ENCODE results near the gene CSDE1. TPM values are rescaled to one million over a fixed set of nuclear protein-coding genes. Genes with fewer than 3 reads are reported as not detected.

Gene CSDE1
- polyA plus RNA-seq, 3 donors, result 177 to 324 (median 251) TPM

DNA sequence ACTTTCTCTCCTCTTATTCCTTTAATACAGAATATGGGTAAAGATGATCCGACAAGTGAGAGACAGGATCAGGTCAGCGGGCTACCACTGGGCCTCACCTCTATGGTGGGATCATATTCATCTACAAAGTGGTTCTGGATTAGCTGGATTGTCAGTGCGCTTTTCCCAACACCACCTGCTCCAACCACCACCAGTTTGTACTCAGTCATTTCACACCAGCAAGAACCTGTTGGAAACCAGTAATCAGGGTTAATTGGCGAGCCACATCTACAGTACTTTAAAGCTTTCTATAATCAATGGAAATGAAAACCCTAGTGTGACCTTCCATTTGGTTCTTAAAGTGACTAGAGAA, 41.9 kb downstream of the CSDE1 start:
- H3K4me2 ChIP-seq (replicated peaks; ENCODE audit: extremely low read depth, low read length, poor library complexity, severe bottlenecking), result peak overlapping the region; percentile 81

DNA sequence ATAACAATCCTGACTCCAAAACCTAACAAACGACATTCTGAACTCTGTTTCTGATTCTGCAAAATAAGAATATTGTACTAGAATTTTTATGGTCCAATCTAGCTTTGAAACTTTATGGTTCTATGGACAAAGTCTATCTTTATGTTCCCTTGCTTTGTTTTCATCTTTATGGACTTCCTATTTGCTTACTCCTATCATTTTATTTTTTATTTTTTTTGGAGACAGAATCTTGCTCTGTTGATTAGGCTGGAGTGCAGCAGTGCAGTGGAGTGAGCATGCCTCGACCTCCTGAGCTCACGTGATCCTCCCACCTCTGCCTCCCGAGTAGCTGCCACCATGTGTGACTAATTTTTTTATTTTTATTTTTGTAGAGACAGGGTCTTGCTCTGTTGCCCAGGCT, 44.8 kb downstream of the CSDE1 start:
- intact Hi-C loops (cut with micrococcal nuclease), result loop anchor here in 1 of 2 donors (5.0 kb wide), 1 partner anchor 126 kb away; no protein-coding TSS in a partner anchor
- TF ChIP-seq, protein P1, sequence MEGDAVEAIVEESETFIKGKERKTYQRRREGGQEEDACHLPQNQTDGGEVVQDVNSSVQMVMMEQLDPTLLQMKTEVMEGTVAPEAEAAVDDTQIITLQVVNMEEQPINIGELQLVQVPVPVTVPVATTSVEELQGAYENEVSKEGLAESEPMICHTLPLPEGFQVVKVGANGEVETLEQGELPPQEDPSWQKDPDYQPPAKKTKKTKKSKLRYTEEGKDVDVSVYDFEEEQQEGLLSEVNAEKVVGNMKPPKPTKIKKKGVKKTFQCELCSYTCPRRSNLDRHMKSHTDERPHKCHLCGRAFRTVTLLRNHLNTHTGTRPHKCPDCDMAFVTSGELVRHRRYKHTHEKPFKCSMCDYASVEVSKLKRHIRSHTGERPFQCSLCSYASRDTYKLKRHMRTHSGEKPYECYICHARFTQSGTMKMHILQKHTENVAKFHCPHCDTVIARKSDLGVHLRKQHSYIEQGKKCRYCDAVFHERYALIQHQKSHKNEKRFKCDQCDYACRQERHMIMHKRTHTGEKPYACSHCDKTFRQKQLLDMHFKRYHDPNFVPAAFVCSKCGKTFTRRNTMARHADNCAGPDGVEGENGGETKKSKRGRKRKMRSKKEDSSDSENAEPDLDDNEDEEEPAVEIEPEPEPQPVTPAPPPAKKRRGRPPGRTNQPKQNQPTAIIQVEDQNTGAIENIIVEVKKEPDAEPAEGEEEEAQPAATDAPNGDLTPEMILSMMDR (IDR thresholded peaks at IDR 0.05), result no peak

More for the DNA sequence above, 41.9 kb downstream of the CSDE1 start:
- Mint-ChIP-seq H3K4me1 (peaks cover 14% of the 10 kb centered on the region), H3K27me3 (ENCODE audit: low read depth in 3 of 3) (peaks cover 0 to 1% (median 0%) of the 10 kb centered on the region in 3 donors), H3K9me3 (no peaks in the 10 kb centered on the region), H3K4me3 (peak overlapping the region; percentile 96 to 98), H3K27ac (peak overlapping the region; percentile 97 to 100 (median 99)), H3K36me3 (peaks cover 53 to 65% of the 10 kb centered on the region in 2 donors)
- no CpG with 5 or more reads among the region's 4 CpGs for WGBS (ENCODE audit: insufficient coverage)
- Histone ChIP-seq H3K27ac (ENCODE audit: low read depth in 1 of 2, low read length in 2 of 2) (peak overlapping the region; percentile 93 to 99), H3K9ac (ENCODE audit: insufficient read depth, low read length, poor library complexity, severe bottlenecking) (peak overlapping the region; percentile 98), H2AFZ (ENCODE audit: insufficient read depth, low read depth, low read length, poor library complexity, severe bottlenecking) (peak overlapping the region; percentile 76), H3K4me1 (ENCODE audit: control insufficient read depth in 1 of 2, insufficient read depth in 2 of 2, low read length in 2 of 2) (peaks cover 13 to 16% of the 10 kb centered on the region in 2 donors), H4K20me1 (ENCODE audit: insufficient read depth, low read length) (no peaks in the 10 kb centered on the region), H3K9me3 (replicated peaks in 1 of 2; ENCODE audit: control insufficient read depth in 1 of 2, insufficient read depth in 1 of 2, low read length in 2 of 2) (no peaks in the 10 kb centered on the region), H3K4me3 (replicated peaks in 1 of 3; ENCODE audit: low read depth in 2 of 3, low read length in 3 of 3) (peak overlapping the region; percentile 85 to 100 (median 92)), H3K36me3 (replicated peaks in 1 of 2; ENCODE audit: control insufficient read depth in 1 of 2, insufficient read depth in 2 of 2, low read length in 2 of 2) (peaks cover 61 to 75% of the 10 kb centered on the region in 2 donors), H3K27me3 (ENCODE audit: control insufficient read depth in 2 of 2, insufficient read depth in 2 of 2, low read length in 2 of 2) (no peaks in the 10 kb centered on the region), H3K79me2 (ENCODE audit: insufficient read depth, low read length) (peaks cover 31% of the 10 kb centered on the region)
- TF ChIP-seq, protein P1 (IDR thresholded peaks at IDR 0.05), result no peak
- DNase-seq, result no peak
- intact Hi-C loops (cut with micrococcal nuclease), result loop anchor here (2.0 to 5.0 kb wide), 2 partner anchors 41 kb away; partner anchors contain the start of gene CSDE1 (in 2 of the 2)

More for the DNA sequence above, 44.8 kb downstream of the CSDE1 start:
- 100% methylated on average over 3 of the region's 4 CpGs for WGBS (ENCODE audit: insufficient coverage)
- peaks cover 31% of the 10 kb centered on the region for H3K79me2 ChIP-seq (ENCODE audit: insufficient read depth, low read length)
- H3K27ac Mint-ChIP-seq, result peak overlapping the region in 2 of 7 donors; percentile 4 to 10
- no peak overlapping the region for H3K4me2 ChIP-seq (replicated peaks; ENCODE audit: extremely low read depth, low read length, poor library complexity, severe bottlenecking)
- no peak for DNase-seq
- peaks cover 0 to 1% (median 0%) of the 10 kb centered on the region in 3 donors for H3K27me3 Mint-ChIP-seq (ENCODE audit: low read depth in 3 of 3)
- peaks cover 57 to 72% of the 10 kb centered on the region in 2 donors for H3K36me3 ChIP-seq (replicated peaks in 1 of 2; ENCODE audit: control insufficient read depth in 1 of 2, insufficient read depth in 2 of 2, low read length in 2 of 2)
- H2AFZ ChIP-seq (ENCODE audit: insufficient read depth, low read depth, low read length, poor library complexity, severe bottlenecking), result no peak overlapping the region
- peaks cover 14% of the 10 kb centered on the region for H3K4me1 Mint-ChIP-seq
- H4K20me1 ChIP-seq (ENCODE audit: insufficient read depth, low read length), result no peaks in the 10 kb centered on the region
- H3K27me3 ChIP-seq (ENCODE audit: control insufficient read depth in 2 of 2, insufficient read depth in 2 of 2, low read length in 2 of 2), result no peaks in the 10 kb centered on the region
- H3K4me1 ChIP-seq (ENCODE audit: control insufficient read depth in 1 of 2, insufficient read depth in 2 of 2, low read length in 2 of 2), result peaks cover 13 to 16% of the 10 kb centered on the region in 2 donors
- H3K36me3 Mint-ChIP-seq, result peaks cover 42 to 60% of the 10 kb centered on the region in 2 donors
- no peak overlapping the region for H3K9ac ChIP-seq (ENCODE audit: insufficient read depth, low read length, poor library complexity, severe bottlenecking)
- H3K4me3 ChIP-seq (replicated peaks in 1 of 3; ENCODE audit: low read depth in 2 of 3, low read length in 3 of 3), result no peak overlapping the region
- H3K4me3 Mint-ChIP-seq, result no peak overlapping the region
- no peak overlapping the region for H3K27ac ChIP-seq (ENCODE audit: low read depth in 1 of 2, low read length in 2 of 2)
- no peaks in the 10 kb centered on the region for H3K9me3 Mint-ChIP-seq
- no peaks in the 10 kb centered on the region for H3K9me3 ChIP-seq (replicated peaks in 1 of 2; ENCODE audit: control insufficient read depth in 1 of 2, insufficient read depth in 1 of 2, low read length in 2 of 2)

All from CD14-positive monocyte (primary cell).